Measurements from ENCODE around the gene GATA6. TPM values are rescaled to one million over a fixed set of nuclear protein-coding genes. Genes with fewer than 3 reads are reported as not detected.

Gene GATA6
- total RNA-seq (2014; rRNA removed; shearing (Covaris generic); ENCODE audit: low replicate concordance) = 6.7 and 8.4 TPM in 2 replicates

DNA sequence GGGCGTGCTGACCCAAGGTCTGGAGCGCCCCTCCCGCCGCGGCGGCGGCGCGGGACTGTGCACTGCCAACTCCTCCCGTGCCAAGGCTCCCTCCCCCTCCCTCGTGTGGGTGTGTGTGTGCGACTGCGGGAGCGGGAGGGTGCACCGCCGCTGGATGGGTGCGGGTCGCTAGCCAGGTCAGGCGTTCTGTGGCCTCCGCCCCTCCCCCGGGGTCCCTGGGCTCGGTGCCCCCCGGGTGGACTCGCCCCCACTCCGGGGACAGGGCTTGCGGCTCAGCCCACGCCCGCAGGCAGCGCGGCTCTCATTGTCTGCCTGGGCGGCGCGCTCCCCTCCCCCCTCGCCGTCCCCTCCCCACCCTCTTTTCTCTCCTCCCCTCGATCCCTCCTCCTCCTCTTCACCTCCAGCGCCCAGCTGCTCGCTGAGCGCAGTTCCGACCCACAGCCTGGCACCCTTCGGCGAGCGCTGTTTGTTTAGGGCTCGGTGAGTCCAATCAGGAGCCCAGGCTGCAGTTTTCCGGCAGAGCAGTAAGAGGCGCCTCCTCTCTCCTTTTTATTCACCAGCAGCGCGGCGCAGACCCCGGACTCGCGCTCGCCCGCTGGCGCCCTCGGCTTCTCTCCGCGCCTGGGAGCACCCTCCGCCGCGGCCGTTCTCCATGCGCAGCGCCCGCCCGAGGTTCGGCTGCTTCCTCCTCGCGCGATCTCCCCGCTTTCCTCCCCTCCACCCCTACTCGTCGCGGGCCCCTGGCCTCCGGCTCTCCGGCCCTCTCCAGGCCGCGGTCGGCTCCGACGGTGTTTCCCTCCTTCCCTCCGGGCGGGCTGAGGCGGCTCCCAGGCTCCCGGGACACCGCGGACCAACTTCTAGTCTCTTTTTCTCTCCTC, at the start of gene GATA6:
TSS of gene GATA6 (plus strand) at position 579 of the 878 bp plus-strand sequence. CDS start 1,556 bp downstream, outside the sequence.
- in situ Hi-C loops (cut with HindIII; ENCODE audit: low pct_unique_long_range_greater_than_20kb, low sequenced_read_pairs) = no loop called here
- peak; percentile 93 for DNase-seq (ENCODE audit: low read depth)

DNA sequence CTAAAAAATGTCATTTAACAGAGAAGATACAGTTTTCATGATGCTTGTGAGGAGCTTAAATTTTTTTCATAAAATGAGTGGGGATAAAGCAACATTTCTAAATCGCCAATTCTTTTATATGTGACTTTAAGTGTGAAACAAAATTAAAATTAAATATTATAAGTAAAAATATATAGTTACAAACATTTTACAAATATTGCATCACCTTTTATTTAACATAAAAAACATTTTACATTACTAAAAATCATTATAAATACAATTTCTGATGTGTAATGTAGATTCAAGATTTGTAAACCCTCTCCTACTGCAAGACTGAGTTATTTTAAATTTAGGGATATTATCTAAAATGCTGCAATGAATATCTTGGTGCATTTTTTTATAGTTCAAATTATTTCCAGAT, 44.4 kb upstream of the GATA6 start:
- no peak for DNase-seq (ENCODE audit: low read depth)
- in situ Hi-C loops (cut with HindIII; ENCODE audit: low pct_unique_long_range_greater_than_20kb, low sequenced_read_pairs) = no loop called here

DNA sequence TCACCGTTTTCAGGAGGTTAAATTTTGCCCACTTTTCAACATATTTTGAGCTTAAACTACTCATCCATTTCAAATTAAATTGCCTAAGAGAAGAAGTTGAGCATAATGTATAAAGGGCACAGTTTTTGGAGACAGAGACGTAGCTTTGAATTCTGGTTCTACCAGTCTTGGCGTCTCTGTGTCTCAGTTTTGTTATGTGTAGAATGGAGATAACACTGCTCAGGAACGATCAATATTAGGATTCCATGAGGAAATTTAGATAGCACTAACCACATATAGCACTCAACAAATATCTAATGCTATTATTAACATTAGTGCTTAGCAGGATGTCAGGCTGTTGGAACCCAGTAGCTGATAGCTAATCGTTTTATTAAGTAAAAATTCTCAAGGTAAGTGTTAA, 40.4 kb upstream of the GATA6 start:
- DNase-seq (ENCODE audit: low read depth) = no peak
- in situ Hi-C loops (cut with HindIII; ENCODE audit: low pct_unique_long_range_greater_than_20kb, low sequenced_read_pairs) = no loop called here

DNA sequence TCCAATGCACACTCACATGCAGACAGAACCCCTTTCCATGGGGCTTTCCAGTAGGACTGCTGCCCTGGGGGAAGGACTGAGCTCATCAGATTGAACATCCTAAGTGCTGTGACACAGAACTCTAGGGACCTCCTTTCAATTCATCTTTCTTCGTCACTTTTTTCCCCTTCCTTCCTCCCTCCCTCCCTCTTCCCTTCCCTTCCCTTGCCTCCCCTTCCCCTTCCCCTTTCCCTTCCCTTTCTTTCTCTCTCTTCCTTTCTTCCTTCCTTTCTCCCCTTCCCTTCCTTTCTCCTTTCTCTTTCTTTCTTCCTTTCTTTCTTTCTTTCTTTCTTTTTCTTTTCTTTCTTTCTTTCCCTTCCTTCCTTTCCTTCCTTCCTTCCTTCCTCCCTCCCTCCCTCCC, 39.6 kb upstream of the GATA6 start:
- in situ Hi-C loops (cut with HindIII; ENCODE audit: low pct_unique_long_range_greater_than_20kb, low sequenced_read_pairs) = no loop called here
- DNase-seq (ENCODE audit: low read depth) = no peak

DNA sequence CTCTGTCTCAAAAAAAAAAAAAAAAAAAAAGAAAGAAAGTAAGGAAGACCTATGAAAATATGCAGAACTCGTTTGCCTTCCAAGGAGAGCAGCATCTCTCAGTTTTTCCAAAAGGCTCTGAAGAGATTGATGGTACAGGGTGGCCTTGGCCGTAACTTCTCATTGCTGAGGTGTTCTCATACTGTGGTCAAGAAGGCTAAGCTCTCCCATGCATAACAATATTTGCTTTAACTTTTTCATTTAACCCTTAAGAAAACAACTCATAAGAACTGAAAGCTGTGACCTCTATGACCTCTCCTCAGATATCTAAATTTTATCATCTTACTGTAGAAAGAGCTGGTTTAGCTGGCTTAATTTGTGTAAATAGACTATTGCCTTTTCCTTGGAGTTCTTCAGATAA, 37.1 kb upstream of the GATA6 start:
- in situ Hi-C loops (cut with HindIII; ENCODE audit: low pct_unique_long_range_greater_than_20kb, low sequenced_read_pairs) = no loop called here
- DNase-seq (ENCODE audit: low read depth) = no peak

DNA sequence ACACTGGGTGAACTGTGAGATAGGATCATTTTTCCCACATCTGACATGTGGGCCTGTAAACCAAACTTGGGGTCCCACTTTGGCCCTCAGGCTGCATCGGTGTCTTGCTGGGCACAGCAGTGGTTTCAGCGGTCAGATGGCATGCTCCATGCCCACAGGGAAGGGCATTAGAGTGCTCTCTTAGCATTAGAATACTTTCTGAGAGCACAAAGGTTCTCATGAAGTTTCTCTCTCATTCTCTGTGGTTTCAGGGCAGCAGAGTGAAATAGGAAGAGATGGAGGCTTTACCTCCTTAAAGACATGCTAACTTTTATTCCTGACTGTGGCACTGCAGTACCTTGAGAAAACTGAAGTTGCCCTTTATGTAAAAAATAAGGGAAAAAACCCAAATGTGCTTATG, 36.6 kb upstream of the GATA6 start:
- in situ Hi-C loops (cut with HindIII; ENCODE audit: low pct_unique_long_range_greater_than_20kb, low sequenced_read_pairs) = no loop called here
- DNase-seq (ENCODE audit: low read depth) = no peak

DNA sequence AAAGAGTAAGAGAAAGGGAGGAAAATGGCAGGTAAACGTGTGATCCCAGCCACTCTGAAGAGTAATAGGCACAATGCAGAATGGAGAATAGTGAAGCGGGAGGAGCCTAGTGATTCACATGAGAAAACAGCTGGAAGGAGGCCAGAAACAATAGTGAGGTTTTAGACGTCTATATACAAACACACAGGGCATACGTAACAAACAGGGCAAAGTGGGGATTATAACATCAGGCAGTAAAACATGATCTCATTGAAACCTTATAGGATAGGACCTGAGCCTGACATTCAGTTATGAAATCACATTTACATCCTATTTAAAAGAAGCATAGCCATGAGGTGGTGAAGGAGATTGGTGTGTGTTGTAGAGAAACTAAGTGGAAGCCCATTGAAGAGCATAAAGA, 33.0 kb upstream of the GATA6 start:
- in situ Hi-C loops (cut with HindIII; ENCODE audit: low pct_unique_long_range_greater_than_20kb, low sequenced_read_pairs) = no loop called here
- DNase-seq (ENCODE audit: low read depth) = peak; percentile 59

DNA sequence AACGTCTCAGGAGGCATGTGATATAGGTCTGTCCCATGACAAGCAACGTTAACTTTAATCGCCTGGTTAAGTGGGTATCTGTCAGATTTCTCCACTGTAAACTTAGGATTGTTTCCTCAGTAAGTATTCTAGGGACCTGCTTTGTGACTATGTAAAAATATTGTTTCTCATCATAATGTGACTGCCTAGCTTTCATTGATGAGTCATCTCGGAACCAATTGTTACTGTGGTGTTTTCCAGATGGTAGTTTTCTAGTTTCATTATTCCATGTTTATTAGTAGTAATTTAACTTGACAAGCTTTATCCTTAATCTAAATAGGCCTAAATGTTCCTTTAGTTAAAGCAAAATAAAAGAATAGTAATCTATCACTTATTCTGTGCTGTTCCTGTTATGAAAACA, 28.2 kb upstream of the GATA6 start:
- DNase-seq (ENCODE audit: low read depth) = peak; percentile 12
- in situ Hi-C loops (cut with HindIII; ENCODE audit: low pct_unique_long_range_greater_than_20kb, low sequenced_read_pairs) = no loop called here

DNA sequence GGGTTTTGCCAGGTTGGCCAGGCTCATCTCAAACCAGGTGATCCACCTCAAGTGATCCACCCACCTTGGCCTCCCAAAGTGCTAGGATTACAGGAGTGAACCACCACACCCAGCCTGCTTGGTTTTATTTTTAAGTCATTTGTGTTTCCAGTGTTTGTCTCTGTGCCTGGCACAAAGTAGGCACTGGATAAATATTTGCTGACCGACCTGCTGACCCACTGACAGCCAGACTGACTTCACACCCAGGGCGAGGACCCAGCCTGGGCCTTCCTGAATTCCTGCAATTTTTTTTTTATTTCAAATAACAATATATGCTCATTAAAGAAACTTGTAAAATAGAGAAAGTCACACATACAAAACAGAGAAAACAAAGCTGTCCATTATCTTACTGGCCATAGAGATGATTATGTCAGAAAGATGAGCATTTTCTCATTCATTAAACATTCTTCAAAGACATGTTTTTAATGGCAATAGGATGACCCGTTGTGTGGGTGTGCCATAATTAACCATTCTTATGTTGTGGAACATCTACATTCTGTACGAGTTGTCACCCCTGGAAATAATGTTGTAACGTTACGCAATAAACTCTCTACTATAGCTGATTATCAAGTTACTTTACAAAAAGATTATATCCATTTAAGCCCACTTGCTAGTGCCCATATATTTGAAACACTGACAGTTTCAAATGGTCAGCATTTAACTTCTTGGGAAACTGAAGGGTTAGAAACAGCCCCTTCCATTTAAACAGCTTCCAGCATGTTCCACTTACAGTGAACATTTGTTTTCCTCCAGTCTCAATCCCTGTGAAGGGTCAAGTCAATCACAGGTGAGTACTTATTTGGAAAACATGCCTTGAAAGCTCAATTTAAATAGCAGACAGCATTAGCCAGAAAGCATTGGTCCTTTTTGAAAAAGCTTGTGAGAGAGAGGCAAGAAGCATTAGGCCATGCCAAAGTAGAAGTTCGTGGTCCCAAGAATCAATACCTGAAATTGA, 25.7 kb upstream of the GATA6 start:
- no peak for DNase-seq (ENCODE audit: low read depth)
- in situ Hi-C loops (cut with HindIII; ENCODE audit: low pct_unique_long_range_greater_than_20kb, low sequenced_read_pairs) = no loop called here

DNA sequence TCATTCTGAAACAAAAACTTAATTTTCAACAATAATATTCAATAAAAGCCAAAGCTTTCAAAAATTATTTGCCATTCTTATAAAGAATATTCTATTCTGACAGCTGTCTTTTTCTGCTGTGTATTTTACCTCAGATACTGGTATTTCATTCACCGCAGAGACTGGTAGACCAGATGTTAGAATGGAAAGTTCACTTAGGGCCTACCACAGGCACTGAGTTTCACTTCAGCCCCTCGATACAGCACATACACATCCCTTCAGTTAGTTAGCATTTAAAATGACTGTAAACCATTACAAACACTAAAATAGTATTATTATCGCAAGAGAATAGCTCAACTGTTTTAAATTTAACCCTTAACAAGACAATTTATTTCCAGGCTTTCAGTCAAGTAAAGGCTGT, 24.2 kb upstream of the GATA6 start:
- in situ Hi-C loops (cut with HindIII; ENCODE audit: low pct_unique_long_range_greater_than_20kb, low sequenced_read_pairs) = no loop called here
- no peak for DNase-seq (ENCODE audit: low read depth)

DNA sequence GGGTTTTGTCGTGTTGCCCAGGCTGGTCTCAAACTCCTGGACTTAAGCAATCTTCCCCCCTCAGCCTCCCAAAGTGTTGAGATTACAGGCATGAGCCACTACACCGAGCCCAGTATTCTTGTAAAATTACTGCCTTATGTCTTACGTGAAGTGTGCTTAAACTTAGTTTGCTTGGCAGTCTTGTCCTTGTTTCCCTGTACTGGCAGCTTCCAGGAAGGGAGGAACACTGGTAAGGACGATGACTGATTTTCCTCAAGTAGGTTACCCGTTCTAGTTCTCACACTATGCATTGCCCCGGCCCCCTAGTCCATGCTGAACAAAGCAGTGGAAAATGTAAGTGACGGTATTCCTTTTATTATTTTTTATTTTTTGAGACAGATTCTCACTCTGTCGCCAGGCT, 19.7 kb upstream of the GATA6 start:
- DNase-seq (ENCODE audit: low read depth) = no peak
- in situ Hi-C loops (cut with HindIII; ENCODE audit: low pct_unique_long_range_greater_than_20kb, low sequenced_read_pairs) = no loop called here

DNA sequence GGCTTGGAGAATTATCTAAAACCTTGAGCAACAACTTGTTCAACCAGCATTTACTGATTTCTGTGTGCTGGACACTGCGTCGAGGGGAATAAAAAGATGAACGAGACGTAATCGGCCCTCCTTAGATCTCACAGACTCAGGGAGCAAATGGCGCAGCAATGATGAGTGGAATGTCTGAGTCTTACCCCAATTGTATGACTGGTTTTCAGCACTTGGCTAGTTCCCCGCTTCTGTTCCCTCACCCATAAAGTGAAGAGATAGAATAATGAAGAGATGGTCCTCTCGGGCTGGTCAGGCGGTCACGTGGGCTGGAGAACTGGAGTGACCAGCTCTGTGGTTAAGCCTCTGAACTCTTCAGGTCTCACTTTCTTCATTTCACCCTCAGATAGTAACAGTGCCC, 17.3 kb upstream of the GATA6 start:
- DNase-seq (ENCODE audit: low read depth) = no peak
- in situ Hi-C loops (cut with HindIII; ENCODE audit: low pct_unique_long_range_greater_than_20kb, low sequenced_read_pairs) = no loop called here

DNA sequence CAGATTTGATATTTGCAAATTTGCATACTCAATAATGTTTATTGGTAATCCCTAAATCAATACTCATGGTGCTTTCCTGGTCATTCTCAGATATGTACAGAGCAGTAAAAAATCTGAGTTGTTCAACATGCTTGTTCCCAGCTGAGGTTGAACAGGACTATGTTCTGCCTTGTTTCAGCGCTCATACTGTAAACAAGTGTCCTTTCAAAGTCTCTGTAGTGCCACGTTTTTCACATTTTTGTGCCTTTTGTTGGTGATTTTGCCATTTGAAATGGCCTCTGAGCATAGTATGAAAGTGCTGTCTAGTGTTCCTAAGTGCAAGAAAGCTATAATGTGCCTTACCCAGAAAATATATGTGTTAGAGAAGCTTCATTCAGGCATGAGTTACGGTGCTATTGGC, 16.0 kb upstream of the GATA6 start:
- DNase-seq (ENCODE audit: low read depth) = no peak
- in situ Hi-C loops (cut with HindIII; ENCODE audit: low pct_unique_long_range_greater_than_20kb, low sequenced_read_pairs) = no loop called here

DNA sequence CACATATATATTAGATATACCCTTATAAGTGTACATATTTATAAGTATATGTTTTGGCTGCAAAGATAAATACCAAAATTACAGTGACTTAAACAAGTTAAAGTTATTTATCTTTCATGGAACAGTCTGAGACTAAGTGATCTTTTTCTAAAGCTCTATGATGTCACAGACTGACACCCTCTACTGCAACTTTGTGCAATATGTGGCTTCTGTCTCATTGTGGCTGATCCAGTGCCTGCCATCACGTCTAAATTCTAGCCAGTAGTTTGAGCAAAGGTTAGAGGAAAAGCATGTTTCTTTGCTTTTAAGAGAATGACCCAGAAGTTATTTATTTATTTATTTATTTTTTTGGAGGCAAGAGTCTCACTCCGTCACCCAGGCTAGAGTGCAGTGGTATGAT, 13.8 kb upstream of the GATA6 start:
- in situ Hi-C loops (cut with HindIII; ENCODE audit: low pct_unique_long_range_greater_than_20kb, low sequenced_read_pairs) = no loop called here
- no peak for DNase-seq (ENCODE audit: low read depth)

DNA sequence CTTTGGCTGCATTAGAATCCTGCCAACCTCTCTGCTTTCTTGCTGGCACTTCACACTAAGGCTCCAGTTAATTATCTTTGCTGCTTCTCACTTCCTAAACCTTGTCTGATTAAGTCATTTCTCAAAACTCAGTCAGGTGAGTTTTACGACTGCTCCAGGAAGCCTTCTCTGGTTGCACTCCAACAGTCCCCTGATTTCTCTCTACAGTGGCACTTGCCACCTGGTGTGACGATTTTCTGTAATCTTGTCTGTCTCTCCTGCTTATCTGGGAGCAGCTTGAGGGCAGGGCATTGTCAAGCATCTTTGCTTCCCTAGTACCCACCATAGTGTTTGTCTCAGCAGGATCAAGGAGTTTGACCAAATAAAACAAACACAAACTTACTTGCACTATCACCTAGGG, 10.4 kb upstream of the GATA6 start:
- DNase-seq (ENCODE audit: low read depth) = no peak
- in situ Hi-C loops (cut with HindIII; ENCODE audit: low pct_unique_long_range_greater_than_20kb, low sequenced_read_pairs) = no loop called here

DNA sequence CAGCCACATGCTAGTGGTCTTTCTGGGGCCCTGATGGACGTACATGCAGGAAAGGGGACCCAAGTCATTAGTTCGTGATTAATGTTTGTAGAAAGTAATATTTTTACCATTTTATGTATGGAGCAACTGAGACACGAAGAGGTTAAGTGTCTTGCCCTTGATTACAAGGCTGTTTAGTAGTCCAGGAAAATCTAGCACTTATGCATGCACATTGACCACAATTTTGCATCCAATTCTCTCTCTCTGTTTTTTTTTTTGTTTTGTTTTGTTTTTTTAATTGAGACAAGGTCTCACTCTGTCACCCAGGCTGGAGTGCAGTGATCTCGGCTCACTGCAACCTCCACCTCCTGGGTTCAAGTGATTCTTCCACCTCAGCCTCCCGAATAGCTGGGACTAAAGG, 8.3 kb upstream of the GATA6 start:
- in situ Hi-C loops (cut with HindIII; ENCODE audit: low pct_unique_long_range_greater_than_20kb, low sequenced_read_pairs) = no loop called here

DNA sequence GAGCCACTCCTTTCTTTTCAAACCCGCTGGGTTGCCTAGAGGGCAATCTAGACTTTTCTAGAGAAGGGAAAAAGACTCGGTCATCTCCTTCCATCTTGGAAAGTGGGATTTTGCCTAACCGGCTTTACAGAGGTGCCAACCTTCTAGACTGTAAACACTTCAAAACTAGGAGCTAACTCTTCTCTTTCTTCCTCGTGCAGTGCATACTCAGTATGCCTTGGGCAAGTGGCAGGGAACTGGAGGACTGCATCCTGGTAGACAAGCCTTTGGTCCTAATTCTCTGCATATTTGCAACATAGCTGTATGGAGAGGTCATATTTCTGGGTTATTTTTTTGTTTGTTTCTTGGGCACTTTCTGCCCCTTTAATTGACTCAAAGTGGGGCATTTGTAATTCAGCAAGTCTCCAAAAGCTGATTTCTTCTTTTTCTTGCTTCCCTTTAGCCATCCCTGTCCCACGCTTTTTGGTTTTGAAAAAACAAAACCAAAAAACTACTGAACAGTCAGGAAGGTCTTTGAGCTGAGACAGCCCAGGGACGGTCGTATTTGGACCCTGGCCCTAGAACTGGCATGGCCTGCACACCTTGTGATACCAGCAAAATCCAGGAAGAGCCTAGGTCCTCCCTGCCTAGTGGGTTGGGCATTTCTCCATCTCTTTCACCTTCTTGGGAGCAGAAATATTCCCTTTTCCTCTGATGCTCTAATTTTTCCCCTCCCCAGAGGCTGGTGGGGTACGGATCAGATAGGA, 5.8 kb upstream of the GATA6 start:
- in situ Hi-C loops (cut with HindIII; ENCODE audit: low pct_unique_long_range_greater_than_20kb, low sequenced_read_pairs) = no loop called here
- DNase-seq (ENCODE audit: low read depth) = no peak

More for the DNA sequence above, 8.3 kb upstream of the GATA6 start:
- DNase-seq (ENCODE audit: low read depth) = no peak

DNA sequence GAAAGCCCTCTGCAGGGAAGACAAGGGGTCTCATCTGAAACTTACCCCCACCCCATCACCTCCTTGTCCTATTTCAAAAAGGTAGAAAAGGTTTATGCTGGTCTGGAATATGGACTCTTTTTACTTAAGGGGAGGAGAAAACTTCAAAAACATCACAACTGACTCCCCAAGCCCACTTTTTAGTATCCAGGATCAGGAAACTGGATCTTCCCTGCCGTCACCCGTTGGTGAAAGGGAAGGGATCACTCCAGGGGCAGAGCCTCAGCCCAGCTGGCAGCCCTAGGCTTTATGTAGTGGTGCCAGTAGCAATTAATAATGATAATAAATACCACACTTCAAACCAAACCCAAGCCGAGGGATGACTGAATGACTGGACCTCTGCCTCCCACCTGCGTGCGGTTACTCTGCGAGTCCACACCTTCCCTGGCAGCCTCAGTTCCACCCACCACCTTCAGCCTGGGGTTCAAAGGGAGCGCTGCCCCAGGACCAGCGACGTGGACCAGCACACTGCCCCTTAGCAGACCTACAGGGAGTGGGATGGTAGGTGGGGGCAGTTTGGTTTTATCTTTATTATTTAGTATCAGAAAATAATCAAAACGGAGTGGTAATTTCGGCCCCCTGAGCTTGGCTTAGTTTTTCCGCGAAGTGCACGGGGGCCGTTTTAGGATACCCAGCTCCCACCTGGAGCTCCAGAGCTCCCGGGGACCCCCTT, 4.9 kb upstream of the GATA6 start:
- in situ Hi-C loops (cut with HindIII; ENCODE audit: low pct_unique_long_range_greater_than_20kb, low sequenced_read_pairs) = no loop called here
- no peak for DNase-seq (ENCODE audit: low read depth)

Measured in Caki2 (cell line).